Uterus (tissue), 2 donors: ENCODE measurements around the gene SPINK1.

Experiments
- POLR2A ChIP-seq, 2 donors: fragments of 450-650 bp; IDR thresholded peaks; one replicate each; pipeline ENCODE4 v1.6.1; 2016; ENCODE audit warnings: antibody characterized with exemption in 2 of 2, mild to moderate bottlenecking in 1 of 2, moderate library complexity in 1 of 2
- TF ChIP-seq, protein P1 (sequence below), 4 experiments: fragments of 200-600 bp in 2 of 4; fragments of 450-650 bp in 2 of 4; sonication (generic) in 2 of 4; IDR thresholded peaks; one replicate each; pipeline ENCODE4 v1.5.1; 2016 to 2019; ENCODE audit warnings: antibody characterized with exemption in 4 of 4, mild to moderate bottlenecking in 2 of 4, moderate library complexity in 1 of 4

DNA sequence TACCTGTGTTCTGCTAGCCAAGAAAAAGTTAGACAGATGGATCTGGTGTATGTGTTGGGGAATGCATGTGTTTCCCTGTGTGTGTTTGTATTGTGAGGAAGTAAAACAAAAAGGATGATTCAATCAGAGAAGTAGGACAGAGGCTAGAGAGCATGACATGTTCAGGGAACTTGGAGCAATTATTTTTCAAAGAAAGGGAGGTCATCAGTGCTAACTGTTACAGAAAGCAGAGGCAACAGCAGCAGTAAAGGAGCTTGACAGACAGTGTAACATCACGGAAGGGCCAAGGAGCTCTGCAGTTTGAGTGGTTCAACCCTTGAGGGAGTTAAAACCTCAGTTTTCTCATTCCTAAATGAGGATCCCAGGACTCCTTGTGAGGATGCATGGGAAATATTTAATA, 13.2 kb downstream of the SPINK1 start:
- TF ChIP-seq, protein P1, sequence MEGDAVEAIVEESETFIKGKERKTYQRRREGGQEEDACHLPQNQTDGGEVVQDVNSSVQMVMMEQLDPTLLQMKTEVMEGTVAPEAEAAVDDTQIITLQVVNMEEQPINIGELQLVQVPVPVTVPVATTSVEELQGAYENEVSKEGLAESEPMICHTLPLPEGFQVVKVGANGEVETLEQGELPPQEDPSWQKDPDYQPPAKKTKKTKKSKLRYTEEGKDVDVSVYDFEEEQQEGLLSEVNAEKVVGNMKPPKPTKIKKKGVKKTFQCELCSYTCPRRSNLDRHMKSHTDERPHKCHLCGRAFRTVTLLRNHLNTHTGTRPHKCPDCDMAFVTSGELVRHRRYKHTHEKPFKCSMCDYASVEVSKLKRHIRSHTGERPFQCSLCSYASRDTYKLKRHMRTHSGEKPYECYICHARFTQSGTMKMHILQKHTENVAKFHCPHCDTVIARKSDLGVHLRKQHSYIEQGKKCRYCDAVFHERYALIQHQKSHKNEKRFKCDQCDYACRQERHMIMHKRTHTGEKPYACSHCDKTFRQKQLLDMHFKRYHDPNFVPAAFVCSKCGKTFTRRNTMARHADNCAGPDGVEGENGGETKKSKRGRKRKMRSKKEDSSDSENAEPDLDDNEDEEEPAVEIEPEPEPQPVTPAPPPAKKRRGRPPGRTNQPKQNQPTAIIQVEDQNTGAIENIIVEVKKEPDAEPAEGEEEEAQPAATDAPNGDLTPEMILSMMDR (IDR thresholded peaks at IDR 0.05): no peak
- TF ChIP-seq POLR2A (IDR thresholded peaks at IDR 0.05): no peak
